Hematopoietic multipotent progenitor cell treated with erythropoietin and hydrocortisone succinate and interleukin-3 and kit ligand, for 8 days (in vitro differentiated cells): ENCODE measurements around the gene RGL4.
"Not testable (repeated sequence)": the region's sequence is repeated elsewhere in the genome, so short reads cannot be mapped to it uniquely, and the experiment has no call there.

ENCODE experiments used
- DNase-seq: peaks from one replicate; pipeline ENCODE4 v3.0.0-alpha.2; 2015

RGL4 gene

GRCh38 chr22:23690713-23691112, at the start of gene RGL4:
Gene RGL4 (plus strand): TSS chr22:23691013. CDS start chr22:23692031, 1,018 bp downstream.
- no peak for DNase-seq

GRCh38 chr22:23646526-23646925, 44.3 kb upstream of the RGL4 start:
- not testable (repeated sequence) for DNase-seq

GRCh38 chr22:23649071-23649501, 41.7 kb upstream of the RGL4 start:
- DNase-seq: no peak

GRCh38 chr22:23651676-23652075, 39.1 kb upstream of the RGL4 start:
- DNase-seq: no peak

- no peak for DNase-seq
These were observed 38.5 kb upstream of the RGL4 start for GRCh38 chr22:23652286-23652685.

- DNase-seq: no peak
These were observed 38.1 kb upstream of the RGL4 start for GRCh38 chr22:23652711-23653110.

GRCh38 chr22:23655891-23656475, 34.8 kb upstream of the RGL4 start:
- no peak for DNase-seq

- DNase-seq: no peak
These were observed 33.1 kb upstream of the RGL4 start for GRCh38 chr22:23657727-23658126.

- not testable (repeated sequence) for DNase-seq
These were observed 30.4 kb upstream of the RGL4 start for GRCh38 chr22:23660381-23660780.

GRCh38 chr22:23670378-23671295, 20.2 kb upstream of the RGL4 start:
- DNase-seq: no peak

- DNase-seq: not testable (repeated sequence)
These were observed 19.4 kb upstream of the RGL4 start for GRCh38 chr22:23671387-23671786.

- peak; percentile 46 for DNase-seq
These were observed 18.3 kb upstream of the RGL4 start for GRCh38 chr22:23672307-23673049.

GRCh38 chr22:23673050-23673620, 17.7 kb upstream of the RGL4 start:
- no peak for DNase-seq

GRCh38 chr22:23673826-23674690, 16.8 kb upstream of the RGL4 start:
- no peak for DNase-seq

GRCh38 chr22:23674886-23675501, 15.8 kb upstream of the RGL4 start:
- not testable (repeated sequence) for DNase-seq

GRCh38 chr22:23675502-23676415, 15.1 kb upstream of the RGL4 start:
- DNase-seq: peak; percentile 89

- not testable (repeated sequence) for DNase-seq
These were observed 13.7 kb upstream of the RGL4 start for GRCh38 chr22:23676841-23677700.

GRCh38 chr22:23677701-23677995, 13.2 kb upstream of the RGL4 start:
- no peak for DNase-seq

GRCh38 chr22:23678133-23678532, 12.7 kb upstream of the RGL4 start:
- no peak for DNase-seq
